SK-N-SH treated with all-trans-retinoic acid at 6 μM for 48 hours (cell line): Measurements from ENCODE around the gene EEF1AKMT3.

Source experiments
- CREB5 ChIP-seq: fragments of 250-450 bp; sonication (Bioruptor Pico); IDR thresholded peaks from 2 replicates; pipeline ENCODE4 v1.5.1; 2020; ENCODE audit warnings: low read depth, mild to moderate bottlenecking, moderate library complexity
- CSDC2 ChIP-seq: fragments of 250-450 bp; sonication (Bioruptor Pico); IDR thresholded peaks from 2 replicates; pipeline ENCODE4 v1.5.0; 2020; ENCODE audit warnings: mild to moderate bottlenecking, moderate library complexity
- CSRNP3 ChIP-seq: fragments of 250-450 bp; sonication (Bioruptor Pico); IDR thresholded peaks from 2 replicates; pipeline ENCODE4 v1.5.1; 2021; ENCODE audit warnings: mild to moderate bottlenecking, moderate library complexity
- GLIS3 ChIP-seq: fragments of 250-450 bp; sonication (Bioruptor Pico); IDR thresholded peaks from 2 replicates; pipeline ENCODE4 v1.5.0; 2020; ENCODE audit warnings: mild to moderate bottlenecking, moderate library complexity
- OSR1 ChIP-seq: fragments of 250-450 bp; sonication (Bioruptor Pico); IDR thresholded peaks from 2 replicates; pipeline ENCODE4 v1.8.0; 2022; ENCODE audit warnings: moderate library complexity, mild to moderate bottlenecking, inconsistent platforms
- PATZ1 ChIP-seq: fragments of 250-450 bp; sonication (Bioruptor Pico); IDR thresholded peaks from 2 replicates; pipeline ENCODE4 v1.8.0; 2020; ENCODE audit warnings: mild to moderate bottlenecking, moderate library complexity, borderline replicate concordance
- RARB ChIP-seq: fragments of 250-450 bp; sonication (Bioruptor Pico); IDR thresholded peaks from 2 replicates; pipeline ENCODE4 v1.8.0; 2021; ENCODE audit warnings: mild to moderate bottlenecking, moderate library complexity
- ZC3H10 ChIP-seq: fragments of 250-450 bp; sonication (Bioruptor Pico); IDR thresholded peaks from 2 replicates; pipeline ENCODE4 v1.5.1; 2021; ENCODE audit warnings: mild to moderate bottlenecking, moderate library complexity
- ZFP3 ChIP-seq: fragments of 250-450 bp; sonication (Bioruptor Pico); IDR thresholded peaks from 2 replicates; pipeline ENCODE4 v1.5.0; 2020; ENCODE audit warnings: mild to moderate bottlenecking, moderate library complexity
- ZFP30 ChIP-seq: fragments of 450-650 bp; formaldehyde crosslinking; IDR thresholded peaks from 2 replicates; pipeline ENCODE4 v1.5.0; 2022; ENCODE audit warnings: mild to moderate bottlenecking, moderate library complexity
- ZNF565 ChIP-seq: fragments of 450-650 bp; formaldehyde crosslinking; conservative IDR thresholded peaks from 2 replicates; pipeline ENCODE4 v1.5.0; 2020; ENCODE audit warnings: low read depth, mild to moderate bottlenecking, moderate library complexity
- ZNF70 ChIP-seq: fragments of 450-650 bp; formaldehyde crosslinking; IDR thresholded peaks from 2 replicates; pipeline ENCODE4 v1.5.0; 2020; ENCODE audit warnings: mild to moderate bottlenecking, moderate library complexity
- ZNF8 ChIP-seq: fragments of 450-650 bp; formaldehyde crosslinking; IDR thresholded peaks from 2 replicates; pipeline ENCODE4 v1.5.0; 2020; ENCODE audit warnings: mild to moderate bottlenecking, moderate library complexity
- TF ChIP-seq, protein P1 (sequence below): fragments of 250-450 bp; sonication (Bioruptor Pico); IDR thresholded peaks from 2 replicates; pipeline ENCODE4 v1.5.0; 2020; ENCODE audit warnings: mild to moderate bottlenecking, moderate library complexity

DNA sequence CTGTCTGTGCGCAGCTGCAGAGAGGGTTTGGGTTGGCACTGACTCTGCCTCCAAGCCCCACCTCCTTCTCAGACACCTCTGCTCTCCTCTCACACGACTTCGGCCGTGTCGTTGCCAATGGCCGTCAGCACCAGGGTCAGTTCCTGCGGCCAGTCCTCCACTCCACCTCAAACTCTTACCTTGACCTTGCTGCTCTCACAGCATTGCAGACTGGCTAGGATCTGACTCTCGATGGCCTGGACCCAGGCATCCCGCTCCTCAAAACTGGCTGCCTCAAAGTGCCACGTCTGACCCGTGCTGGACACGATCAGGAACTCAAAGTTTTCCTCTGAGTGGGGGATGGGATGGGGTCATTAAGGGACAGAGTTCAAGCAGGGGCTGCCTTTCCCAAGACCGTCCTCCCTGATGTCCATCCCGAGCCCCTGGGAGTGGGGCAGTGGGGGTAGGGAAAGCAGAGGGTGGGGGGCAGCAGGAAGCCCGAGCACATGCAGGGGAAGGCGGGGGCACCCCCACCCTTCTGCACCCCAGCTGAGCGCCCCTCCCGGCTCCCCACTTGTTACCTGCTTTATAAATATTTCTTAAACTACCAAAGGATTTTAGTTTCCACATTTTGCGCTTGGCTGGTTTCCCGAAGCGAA lies 44.5 kb upstream of the EEF1AKMT3 start:
- TF ChIP-seq ZC3H10 (no peak), PATZ1 (CRISPR knock-in tag) (no peak), OSR1 (CRISPR knock-in tag) (no peak), ZFP30 (CRISPR knock-in tag) (no peak), ZNF565 (no peak), CSDC2 (CRISPR knock-in tag) (no peak), GLIS3 (no peak), ZNF70 (no peak), ZNF8 (CRISPR knock-in tag) (no peak), ZFP3 (CRISPR knock-in tag) (no peak), CSRNP3 (CRISPR knock-in tag) (no peak), RARB (no peak), CREB5 (no peak)
- TF ChIP-seq, protein P1, sequence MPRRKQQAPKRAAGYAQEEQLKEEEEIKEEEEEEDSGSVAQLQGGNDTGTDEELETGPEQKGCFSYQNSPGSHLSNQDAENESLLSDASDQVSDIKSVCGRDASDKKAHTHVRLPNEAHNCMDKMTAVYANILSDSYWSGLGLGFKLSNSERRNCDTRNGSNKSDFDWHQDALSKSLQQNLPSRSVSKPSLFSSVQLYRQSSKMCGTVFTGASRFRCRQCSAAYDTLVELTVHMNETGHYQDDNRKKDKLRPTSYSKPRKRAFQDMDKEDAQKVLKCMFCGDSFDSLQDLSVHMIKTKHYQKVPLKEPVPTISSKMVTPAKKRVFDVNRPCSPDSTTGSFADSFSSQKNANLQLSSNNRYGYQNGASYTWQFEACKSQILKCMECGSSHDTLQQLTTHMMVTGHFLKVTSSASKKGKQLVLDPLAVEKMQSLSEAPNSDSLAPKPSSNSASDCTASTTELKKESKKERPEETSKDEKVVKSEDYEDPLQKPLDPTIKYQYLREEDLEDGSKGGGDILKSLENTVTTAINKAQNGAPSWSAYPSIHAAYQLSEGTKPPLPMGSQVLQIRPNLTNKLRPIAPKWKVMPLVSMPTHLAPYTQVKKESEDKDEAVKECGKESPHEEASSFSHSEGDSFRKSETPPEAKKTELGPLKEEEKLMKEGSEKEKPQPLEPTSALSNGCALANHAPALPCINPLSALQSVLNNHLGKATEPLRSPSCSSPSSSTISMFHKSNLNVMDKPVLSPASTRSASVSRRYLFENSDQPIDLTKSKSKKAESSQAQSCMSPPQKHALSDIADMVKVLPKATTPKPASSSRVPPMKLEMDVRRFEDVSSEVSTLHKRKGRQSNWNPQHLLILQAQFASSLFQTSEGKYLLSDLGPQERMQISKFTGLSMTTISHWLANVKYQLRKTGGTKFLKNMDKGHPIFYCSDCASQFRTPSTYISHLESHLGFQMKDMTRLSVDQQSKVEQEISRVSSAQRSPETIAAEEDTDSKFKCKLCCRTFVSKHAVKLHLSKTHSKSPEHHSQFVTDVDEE, result no peak
